Right kidney (tissue), 1 donor: ENCODE results near the gene ECD.
A peak's percentile ranks its signal among the peaks of the same experiment; 100 is the strongest.

ENCODE experiments used
- DNase-seq: peaks from one replicate; pipeline ENCODE4 v3.0.0-alpha.2; 2016

The ECD gene

DNA sequence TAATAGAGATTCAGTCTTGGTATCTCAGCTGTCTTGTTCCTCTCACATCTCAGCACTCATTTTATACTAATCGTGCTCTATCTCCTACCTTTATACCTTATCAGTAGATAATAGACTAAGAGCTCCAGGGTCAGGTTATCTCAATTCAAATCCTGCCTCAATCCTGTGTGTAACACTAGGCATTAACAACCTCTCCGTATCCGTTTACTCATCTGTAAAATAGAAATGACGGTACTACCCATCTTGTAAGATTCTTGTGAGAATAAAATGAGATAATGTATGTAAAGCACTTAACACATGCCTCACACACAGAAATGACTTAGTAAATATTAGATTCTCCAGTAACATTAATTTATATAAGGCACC, 70.5 kb downstream of the ECD start:
- DNase-seq, result no peak

DNA sequence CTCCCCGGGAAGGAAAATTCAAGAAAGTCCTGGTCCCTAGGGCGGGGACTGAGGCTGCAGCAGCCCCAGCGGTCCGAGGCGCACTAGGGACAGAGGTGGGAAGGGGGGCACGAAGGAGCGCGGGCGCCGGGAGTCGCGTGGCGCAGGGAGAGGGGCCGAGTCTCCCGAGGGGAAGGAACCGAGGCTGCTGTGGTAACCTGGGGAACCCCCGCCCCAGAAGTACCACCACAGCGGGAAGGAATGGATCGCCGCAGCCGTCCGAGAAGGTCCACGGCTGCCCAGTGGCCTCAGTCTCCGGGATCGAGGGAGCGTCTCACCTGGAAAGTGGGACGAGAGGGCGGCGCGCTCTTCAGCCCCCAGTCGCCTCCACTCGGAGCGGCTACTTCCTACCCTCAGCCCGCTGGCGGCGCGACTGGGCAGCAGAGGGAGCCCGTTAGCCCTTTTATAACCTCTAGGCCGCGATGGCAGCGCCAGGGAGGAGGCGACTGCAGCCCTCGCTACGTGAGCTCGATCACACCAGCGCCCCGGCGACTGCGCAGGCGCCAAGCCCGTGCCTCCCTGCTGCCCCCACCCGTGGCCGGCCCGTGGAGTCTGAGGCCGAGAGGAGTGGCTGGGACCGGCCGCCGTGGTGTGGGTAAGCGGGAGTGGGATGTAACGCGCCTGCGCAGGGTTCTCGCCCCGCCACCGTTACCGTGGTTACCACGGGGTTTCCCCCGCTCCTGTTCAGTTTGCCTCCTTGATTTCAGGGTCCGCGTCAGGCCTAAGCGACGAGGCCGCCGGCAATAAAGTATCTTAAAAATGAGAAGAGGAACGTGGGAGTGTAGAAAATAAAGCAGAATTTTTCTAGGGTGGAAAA, 71.1 kb downstream of the ECD start, which contains the start of gene P4HA1:
Gene P4HA1, minus strand, starts transcription at position 418 of the 856 bp plus-strand sequence. CDS start 21,983 bp downstream, outside the sequence.
- DNase-seq, result peak; percentile 97

DNA sequence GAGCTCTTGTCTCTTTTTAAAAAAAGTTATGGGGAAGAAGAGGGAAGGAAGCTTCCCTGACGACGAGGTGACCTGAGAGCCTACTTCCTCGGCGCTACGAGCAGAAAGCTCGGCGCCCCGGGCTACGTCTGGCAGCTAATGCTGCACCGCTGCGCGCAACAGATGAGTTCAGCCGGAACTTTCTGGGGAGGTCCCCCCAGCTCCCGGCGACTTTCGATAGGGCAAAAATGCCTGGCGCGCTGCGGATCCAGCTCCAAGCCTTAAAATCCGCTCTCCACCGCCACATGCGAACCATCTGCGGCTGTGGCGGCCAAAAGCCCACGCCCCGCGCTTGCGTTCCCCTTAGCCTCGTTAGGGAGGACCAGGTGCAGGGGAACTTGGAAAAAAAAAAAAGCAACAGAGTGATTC, 71.8 kb downstream of the ECD start:
- DNase-seq, result no peak

DNA sequence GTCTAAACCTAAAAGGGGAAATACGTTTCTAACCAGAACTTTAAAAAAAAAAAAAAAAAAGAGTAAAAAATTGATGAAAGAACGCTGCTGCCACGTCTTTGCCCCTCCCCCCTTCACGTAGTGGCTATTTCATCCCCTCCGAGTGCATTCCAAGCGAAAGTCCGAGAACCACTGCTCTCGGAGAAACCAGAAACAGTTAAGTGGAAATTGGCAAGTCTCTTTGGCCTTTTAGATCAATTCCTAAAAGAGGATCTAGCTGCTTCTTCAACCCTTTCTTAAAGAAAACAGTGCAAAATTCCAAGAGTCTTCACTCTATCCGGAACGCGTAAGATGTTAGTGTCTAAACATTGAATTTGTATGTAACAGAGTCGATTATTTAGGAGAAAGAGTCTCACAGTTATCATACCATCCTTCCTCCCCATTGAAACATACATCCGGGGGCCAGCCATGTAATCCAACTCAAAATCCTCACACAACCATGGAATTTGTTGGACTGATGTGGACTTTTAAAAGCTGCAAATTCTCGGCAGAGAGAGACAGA, 72.3 kb downstream of the ECD start:
- no peak for DNase-seq

DNA sequence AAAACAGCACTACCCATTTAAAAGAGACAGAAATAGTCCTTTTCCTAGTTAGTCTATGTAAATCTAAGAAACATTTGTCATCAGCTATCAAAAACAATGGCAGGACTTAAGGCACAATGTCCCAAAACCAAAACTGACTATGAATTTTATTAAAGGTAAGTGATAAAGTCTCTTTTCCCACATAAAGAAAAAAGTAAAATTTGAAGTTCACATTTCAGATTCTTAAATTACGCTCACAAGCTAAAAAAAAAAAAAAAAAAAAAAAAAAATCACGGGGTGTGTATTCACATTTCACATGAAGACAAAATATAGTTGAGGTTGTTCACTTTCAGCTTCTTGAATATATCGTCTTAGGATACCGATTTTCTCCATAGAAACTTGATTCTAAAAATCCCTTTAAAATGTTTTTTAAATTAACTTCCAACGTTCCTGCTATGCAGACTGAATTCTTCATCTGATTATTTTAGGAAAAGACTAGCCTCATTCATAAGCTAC, 72.8 kb downstream of the ECD start:
- DNase-seq, result no peak

DNA sequence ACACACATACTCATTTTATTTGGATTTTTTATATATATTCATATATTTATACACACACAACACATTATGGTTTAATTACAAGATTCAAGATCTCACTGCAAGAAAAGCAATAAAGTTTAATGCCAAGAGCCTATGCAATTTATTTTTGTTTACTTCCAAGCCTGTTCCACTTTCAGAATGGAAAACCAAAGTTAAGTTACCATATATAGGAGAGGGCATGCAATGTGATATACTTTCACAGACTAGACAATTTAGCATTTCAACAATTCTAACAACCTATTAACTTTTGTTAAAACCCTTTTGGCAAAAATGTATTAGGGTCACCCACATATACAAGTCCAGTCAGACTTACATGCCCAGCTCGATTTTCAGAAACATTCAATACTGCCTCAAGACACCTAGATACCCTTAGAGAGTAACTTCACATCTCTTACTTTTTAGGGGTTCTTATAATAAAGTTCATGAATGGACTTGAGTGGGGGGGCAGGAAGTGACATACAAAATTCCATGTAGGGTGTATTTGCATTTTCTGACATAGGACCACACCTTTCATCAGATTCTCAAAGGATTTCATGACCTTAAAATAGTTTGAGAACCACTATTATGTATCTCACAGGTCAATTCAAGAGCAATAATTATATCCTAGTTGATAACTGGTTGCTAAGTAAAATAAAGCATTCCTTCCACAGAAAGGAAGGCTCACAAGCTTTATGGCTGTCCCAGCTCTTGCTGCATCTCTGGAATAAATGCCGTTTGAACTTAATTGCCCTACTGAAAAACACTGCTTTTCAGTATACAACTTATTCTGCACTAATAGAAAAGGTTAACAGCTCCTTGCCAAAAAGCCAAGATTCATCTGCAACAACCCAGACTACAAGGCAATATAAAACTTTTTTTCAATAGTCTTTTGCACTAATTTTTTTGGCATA, 73.6 kb downstream of the ECD start:
- no peak for DNase-seq

DNA sequence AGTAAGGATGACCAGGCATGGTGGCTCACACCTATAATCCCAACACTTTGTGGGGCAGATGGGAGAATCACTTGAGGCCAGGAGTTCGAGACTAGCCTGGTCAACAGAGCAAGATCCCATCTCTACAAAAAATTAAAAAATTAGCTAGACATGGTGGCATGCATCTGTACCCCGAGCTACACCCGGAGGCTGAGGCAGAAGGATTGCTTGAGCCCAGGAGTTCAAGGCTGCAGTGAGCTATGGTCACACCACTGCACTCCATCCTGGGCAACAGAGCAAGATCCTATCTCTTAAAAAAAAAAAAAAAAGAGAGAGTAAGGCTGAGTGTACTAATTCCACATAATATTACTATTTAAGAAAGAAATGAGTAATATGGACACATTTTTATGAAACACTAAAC, 75.0 kb downstream of the ECD start:
- DNase-seq, result no peak

DNA sequence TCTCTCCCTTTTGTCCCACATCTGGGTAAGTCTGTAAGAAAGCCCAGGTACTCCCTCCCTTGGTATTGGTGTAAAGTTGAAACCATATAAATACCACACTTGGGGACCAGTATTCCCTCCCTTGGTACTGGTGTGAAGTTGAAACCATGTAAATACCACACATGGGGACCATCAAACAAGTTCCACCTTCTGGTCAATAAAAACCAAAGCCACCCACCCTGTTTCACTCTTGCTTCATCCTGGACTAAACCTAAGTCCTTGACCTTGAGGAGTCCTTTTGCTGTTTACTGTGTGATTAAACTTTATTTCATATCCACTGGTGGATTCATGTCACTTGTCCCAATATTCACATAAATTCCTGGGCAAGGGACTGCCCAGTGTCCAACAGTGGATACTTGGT, 79.5 kb downstream of the ECD start:
- no peak for DNase-seq

DNA sequence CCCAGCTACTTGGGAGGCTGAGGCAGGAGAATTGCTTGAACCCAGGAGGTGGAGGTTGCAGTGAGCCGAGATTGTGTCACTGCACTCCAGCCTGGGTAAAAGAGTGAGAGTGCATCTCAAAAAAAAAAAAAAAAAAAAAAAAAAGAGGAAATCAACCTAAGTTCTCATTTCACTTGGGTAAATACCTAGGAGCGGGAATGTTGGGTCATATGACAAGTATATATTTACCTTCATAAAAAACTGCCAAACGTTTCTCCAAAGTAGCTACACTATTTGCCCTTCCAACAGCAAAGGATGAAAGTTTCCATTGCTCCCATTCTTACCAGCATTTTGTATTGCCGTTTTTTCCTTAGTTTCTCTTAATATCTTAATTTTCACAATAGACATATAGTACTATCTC, 81.0 kb downstream of the ECD start:
- DNase-seq, result no peak

DNA sequence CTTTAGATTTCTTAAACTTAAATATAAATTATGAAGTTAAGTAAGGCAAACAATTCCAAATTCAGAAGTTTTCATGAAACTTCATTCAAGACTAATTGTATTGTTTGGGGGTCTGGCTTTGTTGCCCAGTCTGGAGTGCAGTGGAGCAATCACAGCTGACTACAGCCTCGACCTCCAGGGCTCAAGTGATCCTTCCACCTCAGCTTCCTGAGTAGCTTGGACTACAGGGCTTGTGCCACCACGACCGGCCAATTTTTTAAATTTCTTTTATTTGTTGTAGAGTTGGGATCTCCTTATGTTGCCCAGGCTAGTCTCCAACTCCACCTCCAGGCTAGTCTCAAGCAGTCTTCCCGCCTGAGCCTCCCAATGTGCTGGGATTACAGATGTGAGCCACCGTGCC, 83.6 kb downstream of the ECD start:
- no peak for DNase-seq
